ENCODE data around the gene SLC6A2.

- TF ChIP-seq POLR2A (IDR thresholded peaks at IDR 0.05) = no peak
- TF ChIP-seq, protein P1, sequence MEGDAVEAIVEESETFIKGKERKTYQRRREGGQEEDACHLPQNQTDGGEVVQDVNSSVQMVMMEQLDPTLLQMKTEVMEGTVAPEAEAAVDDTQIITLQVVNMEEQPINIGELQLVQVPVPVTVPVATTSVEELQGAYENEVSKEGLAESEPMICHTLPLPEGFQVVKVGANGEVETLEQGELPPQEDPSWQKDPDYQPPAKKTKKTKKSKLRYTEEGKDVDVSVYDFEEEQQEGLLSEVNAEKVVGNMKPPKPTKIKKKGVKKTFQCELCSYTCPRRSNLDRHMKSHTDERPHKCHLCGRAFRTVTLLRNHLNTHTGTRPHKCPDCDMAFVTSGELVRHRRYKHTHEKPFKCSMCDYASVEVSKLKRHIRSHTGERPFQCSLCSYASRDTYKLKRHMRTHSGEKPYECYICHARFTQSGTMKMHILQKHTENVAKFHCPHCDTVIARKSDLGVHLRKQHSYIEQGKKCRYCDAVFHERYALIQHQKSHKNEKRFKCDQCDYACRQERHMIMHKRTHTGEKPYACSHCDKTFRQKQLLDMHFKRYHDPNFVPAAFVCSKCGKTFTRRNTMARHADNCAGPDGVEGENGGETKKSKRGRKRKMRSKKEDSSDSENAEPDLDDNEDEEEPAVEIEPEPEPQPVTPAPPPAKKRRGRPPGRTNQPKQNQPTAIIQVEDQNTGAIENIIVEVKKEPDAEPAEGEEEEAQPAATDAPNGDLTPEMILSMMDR (IDR thresholded peaks at IDR 0.05) = no peak
These were observed 57.3 kb downstream of the SLC6A2 start for GRCh38 chr16:55713103-55713502.

Data from adrenal gland (tissue), 5 donors.